Central memory CD8-positive, alpha-beta T cell (primary cell): ENCODE measurements around the gene COLEC12.

ENCODE experiments used
- ATAC-seq: fragments of 150-1000 bp; cut with Tn5 transposase; replicated peaks from 2 replicates; pipeline ENCODE4 v1.10.0; 2022; ENCODE audit warnings: mild to moderate bottlenecking, moderate FRiP score, moderate number of reproducible peaks; ENCODE audit not compliant: poor library complexity, severe bottlenecking; ENCODE audit errors: extremely low read depth
- DNase-seq, 2 donors: peaks; one replicate each; pipeline ENCODE4 v3.0.0; 2021; ENCODE audit warnings: low spot score in 2 of 2
- H3K27ac Mint-ChIP-seq: one replicate; pipeline ENCODE4 v1.8.0; 2022; ENCODE audit warnings: low read depth, mild to moderate bottlenecking, moderate library complexity, mixed read lengths
- H3K27me3 Mint-ChIP-seq: one replicate; pipeline ENCODE4 v1.8.0; 2022; ENCODE audit warnings: mixed read lengths
- H3K36me3 Mint-ChIP-seq: one replicate; pipeline ENCODE4 v1.8.0; 2022; ENCODE audit warnings: mild to moderate bottlenecking, moderate library complexity, mixed read lengths; ENCODE audit not compliant: insufficient read depth
- H3K4me1 Mint-ChIP-seq: one replicate; pipeline ENCODE4 v1.8.0; 2022; ENCODE audit warnings: mixed read lengths
- H3K4me3 Mint-ChIP-seq: one replicate; pipeline ENCODE4 v1.8.0; 2022; ENCODE audit warnings: mild to moderate bottlenecking, moderate library complexity, mixed read lengths
- H3K9me3 Mint-ChIP-seq: one replicate; pipeline ENCODE4 v1.8.0; 2022; ENCODE audit warnings: mixed read lengths

COLEC12 gene

GRCh38 chr18:435940-436339 lies 64.6 kb downstream of the COLEC12 start:
- no peak for DNase-seq

GRCh38 chr18:434410-434809 lies 66.1 kb downstream of the COLEC12 start:
- Mint-ChIP-seq H3K27me3 (peaks cover 31% of the 10 kb centered on the region), H3K9me3 (no peaks in the 10 kb centered on the region), H3K4me3 (no peak overlapping the region), H3K4me1 (no peaks in the 10 kb centered on the region), H3K36me3 (no peaks in the 10 kb centered on the region), H3K27ac (no peak overlapping the region)
- ATAC-seq, result no peak
- no peak for DNase-seq

More at GRCh38 chr18:435940-436339, 64.6 kb downstream of the COLEC12 start:
- no peak for ATAC-seq
- Mint-ChIP-seq H3K9me3 (no peaks in the 10 kb centered on the region), H3K27me3 (peaks cover 33% of the 10 kb centered on the region), H3K27ac (no peak overlapping the region), H3K4me1 (no peaks in the 10 kb centered on the region), H3K36me3 (no peaks in the 10 kb centered on the region), H3K4me3 (no peak overlapping the region)

DNA sequence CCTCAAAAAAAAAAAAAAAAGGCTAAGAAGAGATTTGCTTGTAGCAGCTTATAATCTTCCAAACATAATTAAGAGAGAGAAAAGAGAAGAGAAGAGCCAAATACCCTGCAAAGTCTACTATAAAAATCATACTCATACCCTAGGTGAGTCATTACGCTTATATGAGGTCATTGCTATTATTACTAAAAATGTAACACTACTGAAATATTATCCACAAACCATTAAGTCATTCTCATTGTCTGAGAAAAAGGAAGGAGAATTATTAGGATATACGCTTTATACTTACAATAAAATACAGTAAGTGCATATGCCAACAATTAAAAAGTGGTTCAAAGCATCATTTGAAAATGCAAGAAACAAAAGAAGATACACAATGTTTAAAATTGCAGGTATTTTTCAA lies 66.5 kb downstream of the COLEC12 start:
- Mint-ChIP-seq H3K27ac (no peak overlapping the region), H3K36me3 (no peaks in the 10 kb centered on the region), H3K4me1 (no peaks in the 10 kb centered on the region), H3K9me3 (no peaks in the 10 kb centered on the region), H3K27me3 (peaks cover 27% of the 10 kb centered on the region), H3K4me3 (no peak overlapping the region)
- ATAC-seq (no peak), DNase-seq (no peak)

DNA sequence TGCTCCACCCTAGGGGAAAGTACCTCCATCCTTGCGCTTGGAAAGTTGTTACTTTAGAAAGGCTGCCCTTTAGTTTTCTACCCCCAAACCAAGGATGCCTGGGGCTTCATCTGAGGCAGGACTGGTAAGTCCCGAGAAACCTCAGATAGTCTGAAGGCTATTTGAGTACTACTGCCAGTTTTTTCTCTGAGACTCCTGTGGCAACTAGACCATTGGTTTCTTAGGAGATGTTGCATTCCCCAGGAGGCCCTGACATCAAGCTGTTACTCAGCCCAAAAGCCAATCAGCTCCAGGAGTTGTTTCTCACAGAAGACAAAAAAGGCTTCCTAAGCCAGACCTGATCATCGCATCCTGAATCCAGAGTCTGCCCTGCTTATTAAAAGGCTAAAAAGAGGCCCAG lies 67.2 kb downstream of the COLEC12 start:
- DNase-seq (no peak), ATAC-seq (no peak)
- Mint-ChIP-seq H3K4me1 (no peaks in the 10 kb centered on the region), H3K4me3 (no peak overlapping the region), H3K36me3 (no peaks in the 10 kb centered on the region), H3K27me3 (peaks cover 24% of the 10 kb centered on the region), H3K9me3 (no peaks in the 10 kb centered on the region), H3K27ac (no peak overlapping the region)

DNA sequence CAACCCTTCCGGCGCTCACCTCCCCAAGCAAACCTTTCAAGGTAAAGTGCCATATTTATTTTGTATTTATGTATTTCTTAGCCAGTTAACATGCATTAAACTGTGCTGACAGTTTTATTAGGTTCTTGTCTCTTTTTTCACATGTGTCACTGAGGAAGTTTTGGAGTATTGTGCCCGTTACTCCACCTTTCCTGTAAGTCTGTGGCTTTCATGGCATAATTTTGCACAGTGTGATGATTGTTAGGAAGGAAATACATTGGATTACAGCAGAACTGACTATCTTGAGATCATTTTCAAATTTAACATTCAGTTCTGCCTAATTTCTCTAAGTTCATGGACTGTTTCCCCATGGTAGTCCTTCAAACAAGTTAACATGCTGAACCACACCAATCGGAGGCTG lies 67.7 kb downstream of the COLEC12 start:
- DNase-seq (no peak), ATAC-seq (no peak)
- Mint-ChIP-seq H3K27ac (no peak overlapping the region), H3K4me1 (no peaks in the 10 kb centered on the region), H3K9me3 (no peaks in the 10 kb centered on the region), H3K36me3 (no peaks in the 10 kb centered on the region), H3K4me3 (no peak overlapping the region), H3K27me3 (peaks cover 24% of the 10 kb centered on the region)

DNA sequence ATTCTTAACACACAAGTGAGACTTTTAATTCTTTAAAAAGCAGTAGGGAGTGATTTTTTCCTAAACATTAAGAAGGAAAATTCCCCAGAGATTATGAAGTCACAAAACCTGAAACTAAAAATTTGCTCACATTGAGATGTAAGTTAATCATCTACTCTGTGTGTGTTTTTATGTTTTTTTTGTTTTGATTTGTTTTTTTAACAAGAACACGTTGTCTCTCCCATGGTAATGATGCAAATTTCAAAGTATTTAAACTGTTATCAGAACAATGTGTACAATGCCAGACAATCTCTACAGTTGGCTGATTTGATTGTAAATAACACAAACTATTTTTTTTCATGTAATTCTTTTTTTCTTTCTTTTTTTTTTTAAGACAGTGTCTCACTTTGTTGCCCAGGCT lies 71.5 kb downstream of the COLEC12 start:
- DNase-seq (no peak), ATAC-seq (no peak)
- H3K9me3 Mint-ChIP-seq, result no peaks in the 10 kb centered on the region
- no peak overlapping the region for H3K4me3 Mint-ChIP-seq
- no peaks in the 10 kb centered on the region for H3K4me1 Mint-ChIP-seq
- peaks cover 30% of the 10 kb centered on the region for H3K27me3 Mint-ChIP-seq
- H3K27ac Mint-ChIP-seq, result no peak overlapping the region
- no peaks in the 10 kb centered on the region for H3K36me3 Mint-ChIP-seq

GRCh38 chr18:427005-427404 lies 73.5 kb downstream of the COLEC12 start:
- H3K4me1 Mint-ChIP-seq, result no peaks in the 10 kb centered on the region
- H3K27ac Mint-ChIP-seq, result no peak overlapping the region
- H3K27me3 Mint-ChIP-seq, result peaks cover 38% of the 10 kb centered on the region
- no peak overlapping the region for H3K4me3 Mint-ChIP-seq
- H3K36me3 Mint-ChIP-seq, result no peaks in the 10 kb centered on the region
- no peaks in the 10 kb centered on the region for H3K9me3 Mint-ChIP-seq
- DNase-seq (no peak), ATAC-seq (no peak)

- H3K4me1 Mint-ChIP-seq, result no peaks in the 10 kb centered on the region
- no peak overlapping the region for H3K4me3 Mint-ChIP-seq
- no peak for DNase-seq
- H3K9me3 Mint-ChIP-seq, result no peaks in the 10 kb centered on the region
- no peak for ATAC-seq
- no peak overlapping the region for H3K27ac Mint-ChIP-seq
- H3K36me3 Mint-ChIP-seq, result no peaks in the 10 kb centered on the region
- peaks cover 38% of the 10 kb centered on the region for H3K27me3 Mint-ChIP-seq
Observed at GRCh38 chr18:425106-425745, 75.3 kb downstream of the COLEC12 start.

DNA sequence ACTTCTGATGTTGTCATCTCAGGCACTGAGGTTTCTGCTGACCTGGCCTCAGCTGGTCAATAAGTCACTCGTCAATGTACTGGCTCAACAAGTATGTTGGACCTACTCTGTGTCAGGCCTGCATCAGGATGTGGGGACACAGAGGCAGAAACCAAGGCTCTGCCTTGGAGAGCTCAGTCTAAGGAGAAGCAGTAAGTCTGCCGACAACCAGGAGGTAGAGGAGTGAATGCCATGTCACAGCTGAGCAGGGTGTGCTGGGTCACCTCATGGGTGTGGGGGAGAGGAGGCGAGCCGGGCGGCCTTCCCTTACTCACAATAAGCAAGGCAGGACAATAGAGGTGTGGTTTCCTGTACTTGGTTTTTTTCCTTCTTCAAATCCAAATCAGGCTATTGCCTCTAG lies 75.8 kb downstream of the COLEC12 start:
- no peak for ATAC-seq
- H3K4me1 Mint-ChIP-seq, result no peaks in the 10 kb centered on the region
- H3K9me3 Mint-ChIP-seq, result no peaks in the 10 kb centered on the region
- no peak overlapping the region for H3K27ac Mint-ChIP-seq
- H3K36me3 Mint-ChIP-seq, result no peaks in the 10 kb centered on the region
- H3K4me3 Mint-ChIP-seq, result no peak overlapping the region
- peaks cover 41% of the 10 kb centered on the region for H3K27me3 Mint-ChIP-seq
- no peak for DNase-seq

DNA sequence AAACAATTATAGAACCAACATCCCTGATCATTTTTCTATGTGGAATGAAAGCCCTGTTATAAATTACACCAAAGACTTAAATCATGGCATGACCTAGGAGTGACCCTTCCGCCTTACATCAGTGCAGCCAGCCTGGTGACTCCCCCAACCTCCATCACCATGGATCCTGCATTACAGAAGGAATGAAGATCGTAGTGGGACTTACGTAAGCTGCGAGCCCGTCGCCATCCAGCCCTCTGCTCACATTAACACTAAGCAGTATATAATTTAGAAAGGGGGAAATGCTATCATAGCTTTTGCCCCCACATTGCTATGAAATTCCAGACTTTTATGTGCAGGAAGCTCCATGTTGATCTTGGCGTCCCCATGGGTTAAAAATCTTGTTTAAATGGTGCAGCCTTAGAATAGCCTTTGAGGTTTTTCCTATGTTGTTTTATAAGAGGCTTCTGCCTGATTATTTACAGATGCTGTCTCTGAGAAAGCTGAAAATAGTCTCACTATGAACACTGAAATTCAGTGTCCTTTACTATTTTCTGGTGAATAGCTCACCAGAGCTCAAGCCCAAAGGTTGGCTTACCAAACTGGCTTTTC lies 76.3 kb downstream of the COLEC12 start:
- no peaks in the 10 kb centered on the region for H3K9me3 Mint-ChIP-seq
- no peaks in the 10 kb centered on the region for H3K36me3 Mint-ChIP-seq
- ATAC-seq (no peak), DNase-seq (no peak)
- H3K27ac Mint-ChIP-seq, result no peak overlapping the region
- no peak overlapping the region for H3K4me3 Mint-ChIP-seq
- peaks cover 45% of the 10 kb centered on the region for H3K27me3 Mint-ChIP-seq
- H3K4me1 Mint-ChIP-seq, result no peaks in the 10 kb centered on the region

DNA sequence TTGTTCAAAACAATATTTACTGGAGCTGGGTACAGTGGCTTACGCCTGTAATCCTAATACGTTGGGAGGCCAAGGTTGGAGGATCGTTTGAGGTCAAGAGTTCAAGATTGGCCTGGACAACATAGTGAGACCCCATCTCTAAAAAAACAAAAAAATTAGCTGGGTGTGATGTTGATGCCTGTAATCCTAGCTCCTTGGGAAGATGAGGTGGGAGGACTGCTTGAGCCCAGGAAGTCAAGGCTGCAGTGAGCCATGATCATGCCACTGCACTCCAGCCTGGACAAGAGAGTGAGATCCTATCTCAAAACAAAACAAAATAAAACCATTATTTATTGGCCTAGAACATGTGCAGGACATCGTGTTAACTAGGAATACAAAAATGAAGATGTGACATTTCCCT lies 77.5 kb downstream of the COLEC12 start:
- Mint-ChIP-seq H3K27me3 (peaks cover 45% of the 10 kb centered on the region), H3K4me1 (no peaks in the 10 kb centered on the region), H3K36me3 (no peaks in the 10 kb centered on the region), H3K9me3 (no peaks in the 10 kb centered on the region), H3K4me3 (no peak overlapping the region), H3K27ac (no peak overlapping the region)
- ATAC-seq, result no peak
- no peak for DNase-seq

DNA sequence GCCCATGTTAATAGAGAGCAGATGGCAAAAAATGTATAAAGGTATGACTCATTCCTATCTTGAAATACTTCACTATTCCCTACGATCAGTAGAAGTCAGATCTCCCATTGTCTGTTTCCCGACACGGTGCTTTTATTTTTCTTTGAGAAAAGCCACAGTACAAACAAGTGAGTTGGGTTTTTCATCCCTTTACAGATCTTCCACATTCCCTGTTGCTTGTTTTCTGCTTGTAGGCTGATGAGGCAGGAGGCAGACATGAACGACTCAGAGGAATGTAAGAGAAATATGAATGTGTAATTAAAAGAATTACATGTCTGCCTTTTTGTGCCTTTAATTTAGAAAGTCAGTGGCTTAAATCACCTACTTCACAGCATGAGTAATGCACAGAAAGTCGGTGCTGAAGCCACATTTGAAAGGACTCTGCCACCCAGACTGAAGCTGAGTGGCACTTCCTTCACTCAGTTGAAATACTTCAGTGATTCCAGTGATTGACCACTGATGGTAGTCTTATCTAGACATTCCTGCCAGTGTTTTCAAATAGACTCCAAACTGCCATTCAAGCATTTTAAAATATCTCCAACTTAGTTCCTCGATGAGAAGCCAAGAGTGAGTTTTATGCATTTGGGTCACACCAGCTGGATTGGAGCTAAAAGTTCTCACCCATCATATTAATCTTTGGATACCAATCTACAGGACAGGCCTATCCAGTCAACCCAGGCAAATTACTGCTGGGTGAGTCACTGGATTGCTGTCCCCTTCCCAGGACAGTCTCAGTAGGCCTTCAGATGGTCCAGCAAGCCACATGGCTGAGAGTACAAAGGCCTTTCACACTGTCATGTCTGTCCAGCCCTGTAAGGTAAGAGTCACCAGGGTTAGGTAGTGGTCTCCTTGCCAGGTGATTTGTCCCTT lies 79.0 kb downstream of the COLEC12 start:
- H3K9me3 Mint-ChIP-seq, result no peaks in the 10 kb centered on the region
- DNase-seq (no peak), ATAC-seq (no peak)
- H3K36me3 Mint-ChIP-seq, result no peaks in the 10 kb centered on the region
- no peaks in the 10 kb centered on the region for H3K4me1 Mint-ChIP-seq
- no peak overlapping the region for H3K27ac Mint-ChIP-seq
- H3K4me3 Mint-ChIP-seq, result no peak overlapping the region
- H3K27me3 Mint-ChIP-seq, result peaks cover 45% of the 10 kb centered on the region
